Liver (tissue), 3 donors: ENCODE measurements around the gene MSX2.

ENCODE experiments used
- ATF3 ChIP-seq: IDR thresholded peaks from 2 replicates; pipeline ENCODE4 v1.6.1; 2016; ENCODE audit warnings: antibody characterized with exemption
- GABPA ChIP-seq, 2 donors: IDR thresholded peaks in 1 of 2; conservative IDR thresholded peaks in 1 of 2; 2 replicates each; pipeline ENCODE4 v1.6.1; 2016; ENCODE audit warnings: antibody characterized with exemption in 2 of 2, mild to moderate bottlenecking in 1 of 2, moderate library complexity in 1 of 2
- HNF4G ChIP-seq: IDR thresholded peaks from 2 replicates; pipeline ENCODE4 v1.6.1; 2016; ENCODE audit warnings: antibody characterized with exemption
- JUND ChIP-seq, 2 donors: IDR thresholded peaks; 2 replicates each; pipeline ENCODE4 v1.6.1; 2016; ENCODE audit warnings: antibody characterized with exemption in 2 of 2
- MAX ChIP-seq: IDR thresholded peaks from 2 replicates; pipeline ENCODE4 v1.6.1; 2016; ENCODE audit warnings: antibody characterized with exemption
- REST ChIP-seq: IDR thresholded peaks from 2 replicates; pipeline ENCODE4 v1.6.1; 2016; ENCODE audit warnings: antibody characterized with exemption, mild to moderate bottlenecking
- TAF1 ChIP-seq: conservative IDR thresholded peaks from 2 replicates; pipeline ENCODE4 v1.6.1; 2016; ENCODE audit warnings: antibody characterized with exemption, mild to moderate bottlenecking
- TF ChIP-seq, protein P1 (sequence below): fragments of 150-350 bp; IDR thresholded peaks from 2 replicates; pipeline ENCODE4 v1.5.1; 2017; ENCODE audit warnings: improper control_type of control experiment, low read depth, low read length; ENCODE audit not compliant: missing input control
- donor health status: healthy.
- donor health status: healthy.

GRCh38 chr5:174760721-174761120 lies 36.3 kb downstream of the MSX2 start:
- TF ChIP-seq, protein P1, sequence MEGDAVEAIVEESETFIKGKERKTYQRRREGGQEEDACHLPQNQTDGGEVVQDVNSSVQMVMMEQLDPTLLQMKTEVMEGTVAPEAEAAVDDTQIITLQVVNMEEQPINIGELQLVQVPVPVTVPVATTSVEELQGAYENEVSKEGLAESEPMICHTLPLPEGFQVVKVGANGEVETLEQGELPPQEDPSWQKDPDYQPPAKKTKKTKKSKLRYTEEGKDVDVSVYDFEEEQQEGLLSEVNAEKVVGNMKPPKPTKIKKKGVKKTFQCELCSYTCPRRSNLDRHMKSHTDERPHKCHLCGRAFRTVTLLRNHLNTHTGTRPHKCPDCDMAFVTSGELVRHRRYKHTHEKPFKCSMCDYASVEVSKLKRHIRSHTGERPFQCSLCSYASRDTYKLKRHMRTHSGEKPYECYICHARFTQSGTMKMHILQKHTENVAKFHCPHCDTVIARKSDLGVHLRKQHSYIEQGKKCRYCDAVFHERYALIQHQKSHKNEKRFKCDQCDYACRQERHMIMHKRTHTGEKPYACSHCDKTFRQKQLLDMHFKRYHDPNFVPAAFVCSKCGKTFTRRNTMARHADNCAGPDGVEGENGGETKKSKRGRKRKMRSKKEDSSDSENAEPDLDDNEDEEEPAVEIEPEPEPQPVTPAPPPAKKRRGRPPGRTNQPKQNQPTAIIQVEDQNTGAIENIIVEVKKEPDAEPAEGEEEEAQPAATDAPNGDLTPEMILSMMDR: no peak
- TF ChIP-seq MAX (no peak), GABPA (IDR thresholded peaks at IDR 0.05 in 1 of 2, conservative IDR thresholded peaks at IDR 0.05 in 1 of 2) (no peak), ATF3 (no peak), TAF1 (no peak), HNF4G (no peak), JUND (IDR thresholded peaks at IDR 0.05) (no peak), REST (no peak)
